DND-41 (cell line): ENCODE data around the gene HNRNPDL.

Source experiments
- EZH2 ChIP-seq: IDR thresholded peaks from 3 replicates; pipeline ENCODE4 v1.6.1; 2012; ENCODE audit warnings: borderline replicate concordance, low read depth, mild to moderate bottlenecking, moderate library complexity, low read length, inconsistent platforms; ENCODE audit not compliant: severe bottlenecking
- TF ChIP-seq, protein P1 (sequence below): IDR thresholded peaks from 2 replicates; pipeline ENCODE4 v1.5.1; 2012; ENCODE audit warnings: borderline replicate concordance, low read length, moderate library complexity, mild to moderate bottlenecking; ENCODE audit not compliant: poor library complexity, severe bottlenecking; ENCODE audit errors: extremely low read depth

DNA sequence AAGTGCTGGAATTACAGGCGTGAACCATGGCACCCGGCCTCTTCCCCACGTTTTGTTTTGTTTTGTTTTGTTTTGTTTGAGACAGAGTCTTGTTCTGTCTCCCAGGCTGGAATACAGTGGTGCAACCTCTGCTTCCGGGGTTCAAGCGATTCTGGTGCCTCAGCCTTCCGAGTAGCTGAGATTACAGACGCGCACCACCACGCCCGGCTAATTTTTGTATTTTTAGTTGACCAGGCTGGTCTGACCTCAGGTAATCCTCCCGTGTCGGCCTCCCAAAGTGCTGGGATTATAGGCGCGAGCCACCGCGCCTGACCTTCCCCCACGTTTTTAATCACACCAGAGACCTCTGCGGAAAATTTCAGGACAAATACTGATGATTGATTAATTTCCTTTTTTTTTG, 2.3 kb upstream of the HNRNPDL start:
- TF ChIP-seq, protein P1, sequence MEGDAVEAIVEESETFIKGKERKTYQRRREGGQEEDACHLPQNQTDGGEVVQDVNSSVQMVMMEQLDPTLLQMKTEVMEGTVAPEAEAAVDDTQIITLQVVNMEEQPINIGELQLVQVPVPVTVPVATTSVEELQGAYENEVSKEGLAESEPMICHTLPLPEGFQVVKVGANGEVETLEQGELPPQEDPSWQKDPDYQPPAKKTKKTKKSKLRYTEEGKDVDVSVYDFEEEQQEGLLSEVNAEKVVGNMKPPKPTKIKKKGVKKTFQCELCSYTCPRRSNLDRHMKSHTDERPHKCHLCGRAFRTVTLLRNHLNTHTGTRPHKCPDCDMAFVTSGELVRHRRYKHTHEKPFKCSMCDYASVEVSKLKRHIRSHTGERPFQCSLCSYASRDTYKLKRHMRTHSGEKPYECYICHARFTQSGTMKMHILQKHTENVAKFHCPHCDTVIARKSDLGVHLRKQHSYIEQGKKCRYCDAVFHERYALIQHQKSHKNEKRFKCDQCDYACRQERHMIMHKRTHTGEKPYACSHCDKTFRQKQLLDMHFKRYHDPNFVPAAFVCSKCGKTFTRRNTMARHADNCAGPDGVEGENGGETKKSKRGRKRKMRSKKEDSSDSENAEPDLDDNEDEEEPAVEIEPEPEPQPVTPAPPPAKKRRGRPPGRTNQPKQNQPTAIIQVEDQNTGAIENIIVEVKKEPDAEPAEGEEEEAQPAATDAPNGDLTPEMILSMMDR: no peak
- no peak for TF ChIP-seq EZH2
